Endothelial cell of umbilical vein (primary cell): Measurements from ENCODE around the gene CLDN12. TPM values are rescaled to one million over a fixed set of nuclear protein-coding genes. Genes with fewer than 3 reads are reported as not detected.

Source experiments
- BruUV-seq: library from RNA; stranded (reverse); fragments of 400-500 nt; replicated peaks from 2 replicates; lab custom pipeline; 2021; lab: Mats Ljungman, UMichigan
- CTCF ChIA-PET: fragments of 300-600, 350-600 bp; sonication (Branson Sonifier 250); formaldehyde crosslinking; loops from one replicate; lab custom pipeline; 2021; ENCODE audit warnings: antibody characterized with exemption, inconsistent platforms; lab: Charles Lee
- POLR2A ChIA-PET: fragments of 300-600, 350-600 bp; sonication (Branson Sonifier 250); formaldehyde crosslinking; loops from one replicate; lab custom pipeline; 2021; ENCODE audit warnings: antibody characterized with exemption, inconsistent platforms; lab: Charles Lee
- DNase-seq: peaks from one replicate; pipeline ENCODE4 v3.0.0-alpha.2; 2011; ENCODE audit warnings: low read depth, low spot score
- FAIRE-seq: peaks from 2 replicates; lab custom pipeline; 2011; peaks lifted over from hg19 to GRCh38; lab: Jason Lieb, UNC
- H2AFZ ChIP-seq: 2 replicates; pipeline ENCODE4 v1.6.0; 2012; ENCODE audit warnings: low read depth, low read length, control low read depth, inconsistent platforms
- H3K27ac ChIP-seq: 2 replicates; pipeline ENCODE4 v1.5.1; 2011; ENCODE audit warnings: low read depth, mild to moderate bottlenecking, control low read depth, low read length, moderate library complexity; ENCODE audit not compliant: insufficient read depth
- H3K27me3 ChIP-seq, 2 experiments: 2 replicates each; pipeline versions ENCODE4 v1.6.0 to v1.6.1; 2011; ENCODE audit warnings: low read length in 2 of 2, mixed read lengths in 1 of 2; ENCODE audit not compliant: control insufficient read depth in 2 of 2, insufficient read depth in 2 of 2
- H3K36me3 ChIP-seq, 2 experiments: 2 replicates in 1 of 2; 3 replicates in 1 of 2; pipeline ENCODE4 v1.5.1; 2011; ENCODE audit warnings: low read length in 2 of 2, mild to moderate bottlenecking in 1 of 2, moderate library complexity in 1 of 2; ENCODE audit not compliant: control insufficient read depth in 2 of 2, insufficient read depth in 2 of 2; ENCODE audit errors: extremely low read depth in 1 of 2
- H3K4me1 ChIP-seq: 3 replicates; pipeline ENCODE4 v1.5.1; 2011; ENCODE audit warnings: mild to moderate bottlenecking, low read length; ENCODE audit not compliant: control insufficient read depth, insufficient read depth; ENCODE audit errors: extremely low read depth
- H3K4me2 ChIP-seq: 2 replicates; pipeline ENCODE4 v1.6.1; 2011; ENCODE audit warnings: low read length, control low read depth, mixed read lengths; ENCODE audit not compliant: insufficient read depth
- H3K4me3 ChIP-seq, 3 experiments: fragments of 200-600 bp in 1 of 3; sonication (generic), shearing (Covaris generic) in 1 of 3; replicated peaks in 1 of 3; 2 replicates each; pipeline ENCODE4 v1.5.1; 2011 to 2016; ENCODE audit warnings: control low read depth in 3 of 3, low read length in 3 of 3, mild to moderate bottlenecking in 2 of 3, inconsistent platforms in 1 of 3, low read depth in 1 of 3, moderate library complexity in 1 of 3; ENCODE audit not compliant: insufficient read depth in 1 of 3
- H3K79me2 ChIP-seq: 2 replicates; pipeline ENCODE4 v1.6.0; 2012; ENCODE audit warnings: low read length, inconsistent platforms; ENCODE audit not compliant: control insufficient read depth, insufficient read depth
- H3K9ac ChIP-seq: replicated peaks from 2 replicates; pipeline ENCODE3; 2011; ENCODE audit warnings: low read length, control low read depth; ENCODE audit not compliant: insufficient read depth; ENCODE audit errors: extremely low read depth
- H3K9me1 ChIP-seq: replicated peaks from 3 replicates; pipeline ENCODE4 v1.6.0; 2011; ENCODE audit warnings: mild to moderate bottlenecking, low read length; ENCODE audit not compliant: control insufficient read depth, insufficient read depth; ENCODE audit errors: extremely low read depth
- H3K9me3 ChIP-seq: replicated peaks from 2 replicates; pipeline ENCODE4 v1.5.1; 2012; ENCODE audit warnings: low read length, inconsistent platforms; ENCODE audit not compliant: control insufficient read depth, insufficient read depth
- H4K20me1 ChIP-seq: replicated peaks from 2 replicates; pipeline ENCODE3; 2011; ENCODE audit warnings: mild to moderate bottlenecking, low read length; ENCODE audit not compliant: control insufficient read depth, insufficient read depth; ENCODE audit errors: extremely low read depth
- EZH2 ChIP-seq: IDR thresholded peaks from 2 replicates; pipeline ENCODE4 v1.6.1; 2012; ENCODE audit warnings: borderline replicate concordance, low read depth, mild to moderate bottlenecking, moderate library complexity, low read length, inconsistent platforms; ENCODE audit not compliant: severe bottlenecking
- FOS ChIP-seq: IDR thresholded peaks from 2 replicates; pipeline ENCODE4 v1.6.1; 2011; ENCODE audit warnings: mild to moderate bottlenecking, low read length, moderate library complexity, borderline replicate concordance; ENCODE audit not compliant: insufficient read depth
- JUN ChIP-seq: IDR thresholded peaks from 2 replicates; pipeline ENCODE4 v1.6.1; 2011; ENCODE audit warnings: borderline replicate concordance, low read depth; ENCODE audit not compliant: insufficient read length, insufficient read depth
- MYC ChIP-seq: IDR thresholded peaks from one replicate; pipeline ENCODE4 v1.6.1; 2011; ENCODE audit warnings: mild to moderate bottlenecking, low read depth, low read length
- POLR2AphosphoS5 ChIP-seq: IDR thresholded peaks from 2 replicates; pipeline ENCODE4 v1.6.1; 2012; ENCODE audit warnings: low read depth, mild to moderate bottlenecking, control low read depth, low read length, moderate library complexity; ENCODE audit not compliant: insufficient read depth
- dilution Hi-C: fragments of 300-500 bp; cut with MboI; formaldehyde crosslinking; loops from one replicate; pipeline ENCODE4 v1.15.0; 2019; ENCODE audit warnings: low sequenced_read_pairs; ENCODE audit not compliant: extremely low pct_ligation_motif_present
- intact Hi-C: fragments of 100-400 bp; cut with micrococcal nuclease; formaldehyde crosslinking; loops from one replicate; pipeline ENCODE4 v1.10.0; 2022
- polyA plus RNA-seq, 4 experiments: library from polyadenylated mRNA; depleted of rRNA in 3 of 4; stranded (reverse) in 3 of 4; unstranded in 1 of 4; fragments of >200 nt; gene quantifications; 2 replicates each; pipeline versions ENCODE4 v1.2.1 to v1.2.3, GENCODE V29; 2011 to 2012; ENCODE audit warnings: missing spikeins in 1 of 4
- total RNA-seq: library from RNA; stranded (reverse); gene quantifications from 2 replicates; pipeline ENCODE4 v1.2.3, GENCODE V29; 2021
- TF ChIP-seq, protein P1 (sequence below): IDR thresholded peaks from 2 replicates; pipeline ENCODE4 v1.6.1; 2011; ENCODE audit not compliant: insufficient read depth, insufficient read length
- TF ChIP-seq, protein P2 (sequence below), 2 donors: IDR thresholded peaks; 1 replicate in 1 of 2; 2 replicates in 1 of 2; pipeline ENCODE4 v1.5.1; 2011; ENCODE audit warnings: low read length in 2 of 2, mild to moderate bottlenecking in 2 of 2, moderate library complexity in 2 of 2, control low read depth in 1 of 2, inconsistent platforms in 1 of 2, low read depth in 1 of 2; ENCODE audit not compliant: insufficient read depth in 1 of 2; ENCODE audit errors: extremely low read depth in 1 of 2

CLDN12 gene
- total and polyA plus RNA-seq, 2 donors (not counting 3 experiments of a cell fraction or from before 2014, with no cell fraction given), result 6.1 to 22.7 TPM

DNA sequence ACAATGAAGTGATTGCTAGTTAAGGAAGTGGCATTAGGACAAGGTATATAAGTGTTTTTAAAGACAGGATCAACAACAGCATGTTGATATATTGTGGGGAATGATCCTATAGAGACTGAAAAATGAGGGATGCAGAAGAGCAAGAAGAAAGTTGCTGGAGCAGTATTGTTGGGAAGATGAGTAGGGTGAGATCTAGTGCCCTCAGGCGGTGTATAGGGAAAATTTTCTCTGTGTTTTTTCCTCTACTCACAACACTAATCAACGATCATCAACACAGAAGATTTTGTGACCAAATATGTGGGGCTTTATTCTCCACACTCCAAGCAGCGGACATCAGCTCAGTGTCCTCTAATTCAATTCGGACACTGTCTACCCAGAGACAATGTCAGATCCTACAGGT, 56.6 kb downstream of the CLDN12 start:
- H3K9me1 ChIP-seq, result no peaks in the 10 kb centered on the region
- no peaks in the 10 kb centered on the region for H3K9me3 ChIP-seq
- H3K27me3 ChIP-seq, result no peaks in the 10 kb centered on the region
- ChIA-PET POLR2A (no interaction called here), CTCF (interaction anchor here (2.0 kb wide), 1 partner anchor 574 kb away, joined by 8 read pairs; no protein-coding TSS in a partner anchor)
- H4K20me1 ChIP-seq, result no peaks in the 10 kb centered on the region
- intact Hi-C loops (loop anchor here (10.0 kb wide), 2 partner anchors 135 to 295 kb away; partner anchors contain the start of gene CDK14), dilution Hi-C loops (no loop called here)
- no peak overlapping the region for H3K9ac ChIP-seq
- DNase-seq (no peak), FAIRE-seq (peak; percentile 66)
- BruUV-seq, result no TSS peak
- H3K36me3 ChIP-seq, result no peaks in the 10 kb centered on the region
- H3K4me3 ChIP-seq, result no peak overlapping the region
- no peak overlapping the region for H3K4me2 ChIP-seq
- no peak overlapping the region for H3K27ac ChIP-seq
- TF ChIP-seq MYC (no peak), FOS (no peak), JUN (no peak)
- TF ChIP-seq, protein P1, sequence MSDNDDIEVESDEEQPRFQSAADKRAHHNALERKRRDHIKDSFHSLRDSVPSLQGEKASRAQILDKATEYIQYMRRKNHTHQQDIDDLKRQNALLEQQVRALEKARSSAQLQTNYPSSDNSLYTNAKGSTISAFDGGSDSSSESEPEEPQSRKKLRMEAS, result no peak
- TF ChIP-seq, protein P2, sequence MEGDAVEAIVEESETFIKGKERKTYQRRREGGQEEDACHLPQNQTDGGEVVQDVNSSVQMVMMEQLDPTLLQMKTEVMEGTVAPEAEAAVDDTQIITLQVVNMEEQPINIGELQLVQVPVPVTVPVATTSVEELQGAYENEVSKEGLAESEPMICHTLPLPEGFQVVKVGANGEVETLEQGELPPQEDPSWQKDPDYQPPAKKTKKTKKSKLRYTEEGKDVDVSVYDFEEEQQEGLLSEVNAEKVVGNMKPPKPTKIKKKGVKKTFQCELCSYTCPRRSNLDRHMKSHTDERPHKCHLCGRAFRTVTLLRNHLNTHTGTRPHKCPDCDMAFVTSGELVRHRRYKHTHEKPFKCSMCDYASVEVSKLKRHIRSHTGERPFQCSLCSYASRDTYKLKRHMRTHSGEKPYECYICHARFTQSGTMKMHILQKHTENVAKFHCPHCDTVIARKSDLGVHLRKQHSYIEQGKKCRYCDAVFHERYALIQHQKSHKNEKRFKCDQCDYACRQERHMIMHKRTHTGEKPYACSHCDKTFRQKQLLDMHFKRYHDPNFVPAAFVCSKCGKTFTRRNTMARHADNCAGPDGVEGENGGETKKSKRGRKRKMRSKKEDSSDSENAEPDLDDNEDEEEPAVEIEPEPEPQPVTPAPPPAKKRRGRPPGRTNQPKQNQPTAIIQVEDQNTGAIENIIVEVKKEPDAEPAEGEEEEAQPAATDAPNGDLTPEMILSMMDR (IDR thresholded peaks at IDR 0.05; ENCODE audit: extremely low read depth in 1 of 2, insufficient read depth in 1 of 2, low read depth in 1 of 2, low read length in 2 of 2), result no peak
- H2AFZ ChIP-seq, result no peak overlapping the region
- no peaks in the 10 kb centered on the region for H3K4me1 ChIP-seq
- H3K79me2 ChIP-seq, result no peaks in the 10 kb centered on the region

DNA sequence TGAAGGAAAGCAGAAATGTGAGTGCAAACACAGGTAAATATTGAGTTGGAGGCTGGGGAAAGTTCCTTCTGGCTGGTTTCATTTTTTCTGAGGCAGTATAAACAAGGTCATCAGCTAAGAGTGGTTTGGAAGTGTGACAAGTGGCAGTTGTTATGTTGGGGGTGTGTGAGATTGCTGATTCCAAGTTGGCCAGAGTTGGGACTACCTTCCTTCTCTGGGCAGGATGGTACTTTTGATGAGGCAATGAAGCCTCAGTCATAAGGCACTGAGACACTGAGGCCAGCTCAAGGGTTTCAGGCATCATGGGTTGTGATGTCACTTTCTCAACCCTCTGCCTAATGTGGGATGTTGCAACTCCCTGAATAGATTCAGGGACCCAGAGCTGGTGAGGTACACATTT, 58.0 kb downstream of the CLDN12 start:
- DNase-seq, result no peak
- no peak for FAIRE-seq
- H2AFZ ChIP-seq, result no peak overlapping the region

More for the DNA sequence above, 58.0 kb downstream of the CLDN12 start:
- BruUV-seq, result no TSS peak
- intact Hi-C loops, result no loop called here
- Histone ChIP-seq H3K4me1 (no peaks in the 10 kb centered on the region), H4K20me1 (no peaks in the 10 kb centered on the region), H3K27ac (no peak overlapping the region), H3K27me3 (no peaks in the 10 kb centered on the region), H3K79me2 (no peaks in the 10 kb centered on the region), H3K9me3 (no peaks in the 10 kb centered on the region), H3K4me3 (no peak overlapping the region), H3K9ac (no peak overlapping the region), H3K36me3 (no peaks in the 10 kb centered on the region), H3K9me1 (no peaks in the 10 kb centered on the region), H3K4me2 (no peak overlapping the region)
- dilution Hi-C loops, result no loop called here
- ChIA-PET POLR2A (no interaction called here), CTCF (interaction anchor here (0.6 to 1.2 kb wide), 2 partner anchors 27 to 308 kb away, joined by 3 read pairs; no protein-coding TSS in a partner anchor)
- TF ChIP-seq EZH2 (no peak), FOS (no peak), POLR2AphosphoS5 (no peak)
- TF ChIP-seq, protein P2 (IDR thresholded peaks at IDR 0.05; ENCODE audit: extremely low read depth in 1 of 2, insufficient read depth in 1 of 2, low read depth in 1 of 2, low read length in 2 of 2), result no peak
